Heart right ventricle (tissue), 16 donors: Measurements from ENCODE around the gene SDR9C7. TPM values are rescaled to one million over a fixed set of nuclear protein-coding genes. Genes with fewer than 3 reads are reported as not detected.

ENCODE experiments used
- ATAC-seq, 8 donors: fragments of 200-7000 bp; cut with Tn5 transposase; one replicate each; pipeline ENCODE4 v1.9.1; 2020; ENCODE audit warnings: mild to moderate bottlenecking in 8 of 8, moderate library complexity in 8 of 8, moderate number of reproducible peaks in 1 of 8
- DNase-seq, 2 donors: peaks; one replicate each; pipeline ENCODE4 v3.0.0-alpha.2; 2020
- H3K27ac ChIP-seq, 10 donors: fragments of 200-600 bp; sonication (generic) in 2 of 10; one replicate each; pipeline versions ENCODE4 v1.5.0 to v1.8.0; 2020 to 2022; ENCODE audit warnings: mild to moderate bottlenecking in 3 of 10
- H3K27me3 ChIP-seq, 7 donors: fragments of 200-600 bp; one replicate each; pipeline ENCODE4 v1.8.0; 2021 to 2022; ENCODE audit warnings: mild to moderate bottlenecking in 2 of 7
- H3K36me3 ChIP-seq, 9 donors: fragments of 200-600 bp; sonication (generic) in 1 of 9; one replicate each; pipeline versions ENCODE4 v1.5.0 to v1.8.0; 2020 to 2022; ENCODE audit warnings: mild to moderate bottlenecking in 2 of 9
- H3K4me1 ChIP-seq, 9 donors: fragments of 200-600 bp; sonication (generic) in 1 of 9; one replicate each; pipeline versions ENCODE4 v1.5.0 to v1.8.0; 2020 to 2022; ENCODE audit warnings: mild to moderate bottlenecking in 4 of 9
- H3K4me3 ChIP-seq, 10 donors: fragments of 200-600 bp; sonication (generic) in 2 of 10; one replicate each; pipeline versions ENCODE4 v1.5.0 to v1.8.0; 2020 to 2022; ENCODE audit warnings: mild to moderate bottlenecking in 7 of 10, moderate library complexity in 2 of 10
- H3K9me3 ChIP-seq, 11 donors: fragments of 200-600 bp in 10 of 11; sonication (generic) in 2 of 11; one replicate each; pipeline versions ENCODE4 v1.5.0 to v1.8.0; 2013 to 2022; ENCODE audit warnings: mild to moderate bottlenecking in 2 of 11, control low read depth in 1 of 11, moderate library complexity in 1 of 11
- CTCF ChIP-seq, 9 donors: fragments of 200-600 bp; sonication (generic) in 2 of 9; IDR thresholded peaks; one replicate each; pipeline versions ENCODE4 v1.5.0 to v1.8.0; 2021 to 2022; ENCODE audit warnings: antibody characterized with exemption in 9 of 9, mild to moderate bottlenecking in 5 of 9, moderate library complexity in 1 of 9
- WGBS, 2 donors: extraction: QIAGEN DNeasy Blood & Tissue Kit; methylation state at CpG; one replicate each; pipeline ENCODE4 v1.1.7; 2013; ENCODE audit warnings: inconsistent platforms in 1 of 2; 5-methylcytosine and 5-hydroxymethylcytosine counted together
- intact Hi-C, 10 donors: fragments of 100-400 bp; cut with DNase I; formaldehyde crosslinking; loops; one replicate each; pipeline versions ENCODE4 v1.11.1 to v1.14.2; 2022
- polyA plus RNA-seq, 2 donors: library from polyadenylated mRNA; stranded (reverse); fragments of 200-250 nt; gene quantifications; one replicate each; pipeline ENCODE4 v1.2.3, GENCODE V29; 2013
- total RNA-seq, 10 donors: library from RNA; stranded (reverse); fragmentation: NEBNext Ultra II Directional in 3 of 10; extraction: Animal tissue kit (Norgen Biotek cat#: 25700) in 3 of 10; gene quantifications; one replicate each; pipeline versions ENCODE4 v1.2.1 to v1.2.4, GENCODE V29; 2021 to 2023
- donor health status: Arrhythmogenic right ventricular cardiomyopathy.
- donor health status: ischemic (EF 13 %, LVEDD 7.1; RV severe dilation, severe dysfunction).
- donor health status: healthy with polysubstance abuse.
- donor health status: DM: no; HTN: yes; CAD: no.
- donor health status: DM: no; HTN: no; CAD: no.
- donor health status: ischemic (EF 25% LVEDD 6.9; RV normal size, moderate dysfunction).
- donor health status: ischemic (EF 25% LVEDD 5.7; RV mildly dilated, moderate dysfunction).
- donor health status: healthy.
- donor health status: DM: yes; HTN: yes; CAD: no.
- donor health status: Ischemic cardiomyopathy.
- donor health status: ischemic (EF 35%, LVEDD 5.7; RV mildly dilated, moderate dysfunction).
- donor health status: nonischemic (EF 11% LVEDD 7.7; RV severe dilation, severe dysfunction).
- donor health status: DM: yes; HTN: yes; CAD: no.
- donor health status: PGD.
- donor health status: ischemic (EF 29% LVEDD 5.4; RV normal size, mild dysfunction).
- donor health status: nonischemic (EF 23%, LVEDD 6.1; RV moderate dilation, normal function).

Gene SDR9C7
- total and polyA plus RNA-seq, 12 donors, result 0.04 to 0.29 (median 0.21) TPM; not detected in 8

- H3K9me3 ChIP-seq, result no peaks in the 10 kb centered on the region
- no peak for DNase-seq
- H3K27ac ChIP-seq, result peak overlapping the region in 1 of 10 donors; percentile 71
- H3K4me1 ChIP-seq, result peaks cover 0 to 21% (median 4%) of the 10 kb centered on the region in 9 donors
- no peak overlapping the region for H3K4me3 ChIP-seq
- WGBS, 2 donors, result 67 to 84% methylated on average over 5 of the region's 5 CpGs
- ATAC-seq, result no peak
- no peak for TF ChIP-seq CTCF (IDR thresholded peaks at IDR 0.05)
- no peaks in the 10 kb centered on the region for H3K27me3 ChIP-seq
- intact Hi-C loops, result no loop called here
- H3K36me3 ChIP-seq, result no peaks in the 10 kb centered on the region
Measured at GRCh38 chr12:56932146-56932545, 2.1 kb downstream of the SDR9C7 start.

GRCh38 chr12:56931474-56931978 is 2.7 kb downstream of the SDR9C7 start:
- TF ChIP-seq CTCF (IDR thresholded peaks at IDR 0.05), result no peak
- DNase-seq, result no peak
- Histone ChIP-seq H3K4me3 (no peak overlapping the region), H3K27me3 (no peaks in the 10 kb centered on the region), H3K4me1 (peaks cover 0 to 21% (median 4%) of the 10 kb centered on the region in 9 donors), H3K36me3 (no peaks in the 10 kb centered on the region), H3K9me3 (no peaks in the 10 kb centered on the region), H3K27ac (peak overlapping the region in 1 of 10 donors; percentile 71)
- ATAC-seq, result no peak
- WGBS, 2 donors, result 66 to 82% methylated on average over 2 of the region's 2 CpGs
- intact Hi-C loops, result no loop called here

GRCh38 chr12:56930241-56930640 is 4.0 kb downstream of the SDR9C7 start:
- WGBS, 2 donors, result 93 to 94% methylated on average over 8 of the region's 8 CpGs
- Histone ChIP-seq H3K27ac (no peak overlapping the region), H3K4me1 (peaks cover 0 to 21% (median 4%) of the 10 kb centered on the region in 9 donors), H3K36me3 (no peaks in the 10 kb centered on the region), H3K9me3 (no peaks in the 10 kb centered on the region), H3K27me3 (no peaks in the 10 kb centered on the region), H3K4me3 (no peak overlapping the region)
- ATAC-seq (no peak), DNase-seq (no peak)
- TF ChIP-seq CTCF (IDR thresholded peaks at IDR 0.05), result no peak
- intact Hi-C loops, result no loop called here

GRCh38 chr12:56929780-56930179 is 4.4 kb downstream of the SDR9C7 start:
- no peaks in the 10 kb centered on the region for H3K27me3 ChIP-seq
- peaks cover 0 to 21% (median 4%) of the 10 kb centered on the region in 9 donors for H3K4me1 ChIP-seq
- 82 to 86% methylated on average over 4 of the region's 4 CpGs for WGBS, 2 donors
- intact Hi-C loops, result no loop called here
- H3K27ac ChIP-seq, result no peak overlapping the region
- TF ChIP-seq CTCF (IDR thresholded peaks at IDR 0.05), result no peak
- ATAC-seq (no peak), DNase-seq (no peak)
- H3K9me3 ChIP-seq, result no peaks in the 10 kb centered on the region
- H3K36me3 ChIP-seq, result no peaks in the 10 kb centered on the region
- H3K4me3 ChIP-seq, result no peak overlapping the region
